T-helper 9 cell (primary cell): ENCODE results near the gene COG3.

ENCODE experiments used
- DNase-seq: peaks from one replicate; pipeline ENCODE4 v3.0.0-alpha.2; 2020

COG3 gene

DNA sequence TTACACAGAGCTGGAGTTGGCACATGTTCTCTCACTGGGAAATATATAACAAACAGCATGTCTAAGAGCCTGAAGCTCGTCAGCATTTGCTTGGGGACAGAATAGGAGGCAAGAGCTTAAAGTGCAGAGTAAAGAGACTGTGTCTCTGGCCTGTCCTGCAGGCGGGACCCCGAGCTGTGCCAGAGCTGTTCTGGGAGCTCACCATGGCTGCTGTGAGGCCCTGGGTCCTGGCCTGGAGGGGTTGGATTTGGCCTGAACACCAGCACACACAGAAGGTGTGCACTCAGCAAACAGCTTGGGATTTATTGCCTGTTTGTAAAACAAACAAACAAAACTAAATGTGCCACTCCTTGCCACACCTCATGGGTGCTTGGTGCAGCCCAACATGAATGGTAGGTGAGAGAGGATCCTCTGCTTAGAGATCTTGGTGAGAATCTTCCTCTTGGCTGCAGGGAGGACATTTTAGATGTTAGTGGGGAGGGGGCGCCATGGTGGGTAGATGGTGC, 89.9 kb downstream of the COG3 start:
- no peak for DNase-seq

DNA sequence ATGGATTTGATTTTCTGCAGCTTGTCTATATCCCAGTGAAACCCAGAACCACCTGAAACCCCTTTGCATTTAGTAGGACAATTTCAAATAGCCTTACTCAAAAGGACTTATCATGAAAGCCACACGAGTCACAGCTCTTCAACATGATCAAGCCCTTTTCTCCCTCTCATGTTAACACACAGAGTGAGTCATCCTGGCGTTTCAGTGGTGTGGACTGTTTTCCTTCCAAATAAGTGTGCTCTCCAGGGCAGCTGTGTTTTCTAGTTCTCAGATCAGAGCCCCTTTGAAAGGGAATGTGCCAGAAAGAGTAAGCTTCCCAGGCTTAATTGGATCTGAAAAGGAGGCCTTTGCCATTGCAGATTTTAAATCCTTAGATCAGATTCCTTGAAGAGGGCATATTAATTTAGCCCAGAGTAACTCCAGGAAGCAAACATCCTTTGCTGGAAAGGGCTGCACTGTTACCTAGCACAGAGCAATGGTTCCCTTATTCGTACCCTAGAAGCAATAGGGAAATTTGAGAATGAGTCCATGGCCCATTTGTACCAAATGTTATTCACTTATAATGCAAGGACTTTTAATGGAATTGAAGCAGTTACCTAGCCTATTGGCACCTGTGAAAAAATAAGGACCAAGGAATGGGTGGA, 99.5 kb downstream of the COG3 start:
- DNase-seq, result no peak

GRCh38 chr13:45565331-45565730, 100.6 kb downstream of the COG3 start:
- DNase-seq, result no peak

DNA sequence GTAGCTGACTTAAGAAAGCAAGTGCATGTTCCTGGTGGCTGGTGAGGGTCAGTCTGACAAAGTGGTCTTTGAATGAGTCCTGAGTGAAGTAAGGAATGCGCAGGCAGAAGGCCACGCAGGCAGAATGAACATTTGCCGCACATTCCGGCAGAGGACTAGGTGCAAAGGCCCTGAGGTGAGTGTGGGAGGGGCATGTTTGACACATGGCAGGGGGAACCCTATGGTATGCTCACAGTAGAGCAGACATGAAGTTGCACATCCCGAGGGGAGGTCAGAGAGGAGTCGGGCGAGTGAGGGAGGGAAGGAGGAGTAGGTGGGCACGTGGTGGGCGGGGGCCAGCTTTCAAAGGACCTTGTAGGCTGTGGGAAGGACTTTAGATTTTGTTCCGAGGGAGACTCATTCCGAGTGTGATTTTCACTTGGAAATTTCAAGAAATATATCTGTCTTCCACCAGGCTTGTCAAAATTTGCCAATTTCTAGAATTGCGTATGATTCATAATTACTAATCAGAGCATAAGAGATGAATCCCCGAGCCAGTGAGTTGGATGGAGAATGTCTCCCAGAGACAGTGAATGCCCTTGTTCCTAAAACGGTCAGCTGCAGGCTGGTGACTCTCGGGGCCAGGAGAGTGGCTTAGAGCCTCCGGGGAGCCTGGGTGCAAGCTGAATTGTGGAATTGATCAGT, 110.5 kb downstream of the COG3 start:
- DNase-seq, result no peak

DNA sequence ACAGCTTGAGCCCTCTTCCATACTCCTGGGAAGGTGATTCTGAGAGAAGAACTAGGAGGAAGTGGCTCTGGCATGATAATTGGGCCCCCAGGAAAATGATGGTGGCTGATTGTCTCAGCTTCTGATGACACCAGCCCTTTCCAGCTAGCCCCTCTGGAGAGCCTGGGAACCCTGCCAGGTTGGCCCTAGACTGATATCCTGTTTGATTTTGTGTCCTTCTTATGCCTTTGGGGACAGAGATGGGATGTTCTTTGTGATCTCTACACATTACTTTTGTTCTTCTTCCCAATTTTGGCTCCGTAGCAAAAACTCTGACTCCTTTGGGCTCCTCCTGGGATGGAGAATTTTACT, 111.1 kb downstream of the COG3 start:
- no peak for DNase-seq

GRCh38 chr13:45576466-45576865, 111.7 kb downstream of the COG3 start:
- DNase-seq, result no peak

DNA sequence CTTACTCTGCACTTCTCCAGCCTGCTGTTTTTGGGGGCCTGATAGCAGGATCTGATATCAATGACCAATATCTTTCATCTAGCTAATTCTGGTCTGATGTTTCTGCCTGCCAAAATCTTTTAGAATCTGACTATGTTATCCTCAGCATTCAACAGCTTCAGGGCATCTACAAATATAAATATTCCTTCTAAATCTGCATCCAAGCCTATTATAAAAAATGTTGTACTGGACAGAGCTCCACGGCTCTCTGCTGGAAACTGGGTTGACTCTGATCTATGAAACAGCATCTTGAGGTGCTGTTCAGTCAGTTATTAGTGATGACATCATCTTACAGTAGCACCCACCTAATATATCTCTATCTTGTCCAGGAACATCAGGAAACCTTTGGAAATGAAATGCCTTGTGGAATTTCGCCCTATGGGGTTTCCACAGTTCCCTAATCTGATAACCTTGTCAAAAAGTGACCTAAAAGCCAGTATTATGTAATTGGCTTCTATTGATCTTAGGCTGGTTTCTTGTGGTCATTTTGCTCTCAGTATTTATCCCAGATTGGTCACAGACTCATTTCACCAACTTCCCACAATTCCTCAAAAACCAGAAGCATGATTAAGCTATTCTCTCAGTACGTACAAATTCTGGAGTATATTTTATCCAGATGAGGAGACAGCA, 117.8 kb downstream of the COG3 start:
- DNase-seq, result no peak

DNA sequence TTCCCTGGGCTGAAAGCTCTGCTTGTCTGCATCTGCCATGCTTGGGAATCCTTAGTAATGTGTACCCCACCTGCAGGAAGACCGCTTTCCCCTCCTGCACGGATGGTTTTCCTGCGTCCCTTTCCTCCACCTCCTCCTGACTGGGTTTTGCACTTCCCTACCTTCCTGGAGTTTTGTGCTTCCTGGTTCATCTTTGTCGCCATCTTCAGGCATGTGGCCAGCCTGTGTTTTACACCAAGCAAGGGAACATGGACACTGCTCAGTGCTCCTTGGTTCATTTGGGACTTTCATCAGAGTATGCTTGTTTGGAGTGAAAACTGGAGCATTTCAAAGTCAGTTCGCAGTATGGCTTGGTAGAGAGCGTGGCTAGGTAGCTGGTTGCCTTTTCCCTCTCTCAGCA, 120.1 kb downstream of the COG3 start:
- no peak for DNase-seq
